ENCODE results near the gene CFAP410. TPM values are rescaled to one million over a fixed set of nuclear protein-coding genes. Genes with fewer than 3 reads are reported as not detected.

CFAP410 gene
- total and polyA plus RNA-seq, 2 of the 13 experiments (the other 11 are each of a cell fraction or from before 2014, with no cell fraction given): 8.0 to 20.1 TPM

GRCh38 chr21:44370027-44370735, 31.0 kb upstream of the CFAP410 start (continued):
- TF ChIP-seq TFDP1 (CRISPR knock-in tag; IDR thresholded peaks at IDR 0.05; ENCODE audit: borderline replicate concordance) (no peak; the same call in 1 of the 2 replicates), RELA (CRISPR knock-in tag; IDR thresholded peaks at IDR 0.05) (no peak), MXD1 (CRISPR knock-in tag; IDR thresholded peaks at IDR 0.05) (no peak), ARID4A (CRISPR knock-in tag; IDR thresholded peaks at IDR 0.05; ENCODE audit: borderline replicate concordance) (peak; percentile 27; the same call in 1 of the 2 replicates), ZNF646 (CRISPR knock-in tag; IDR thresholded peaks at IDR 0.05) (no peak), RFX1 (IDR thresholded peaks at IDR 0.05) (no peak), ZNF850 (CRISPR knock-in tag; conservative IDR thresholded peaks at IDR 0.05) (0 out of 2 replicates have a peak, but pooled peaks have one; percentile 67), ZNF75D (CRISPR knock-in tag; IDR thresholded peaks at IDR 0.05; ENCODE audit: borderline replicate concordance) (no peak), KLF9 (CRISPR knock-in tag; IDR thresholded peaks at IDR 0.05; ENCODE audit: low read depth) (no peak), SMAD9 (CRISPR knock-in tag; IDR thresholded peaks at IDR 0.05) (no peak), PCBP2 (optimal IDR thresholded peaks at IDR 0.05; ENCODE audit: low read depth, low read length, poor library complexity, severe bottlenecking) (no peak), PTBP1 (IDR thresholded peaks at IDR 0.05; ENCODE audit: low read depth, low read length, poor library complexity, severe bottlenecking) (no peak), ZNF503 (CRISPR knock-in tag; IDR thresholded peaks at IDR 0.05) (no peak), ZNF496 (CRISPR knock-in tag; IDR thresholded peaks at IDR 0.05; ENCODE audit: insufficient replicate concordance) (no peak)
